ENCODE measurements around the gene ZNF358.

DNA sequence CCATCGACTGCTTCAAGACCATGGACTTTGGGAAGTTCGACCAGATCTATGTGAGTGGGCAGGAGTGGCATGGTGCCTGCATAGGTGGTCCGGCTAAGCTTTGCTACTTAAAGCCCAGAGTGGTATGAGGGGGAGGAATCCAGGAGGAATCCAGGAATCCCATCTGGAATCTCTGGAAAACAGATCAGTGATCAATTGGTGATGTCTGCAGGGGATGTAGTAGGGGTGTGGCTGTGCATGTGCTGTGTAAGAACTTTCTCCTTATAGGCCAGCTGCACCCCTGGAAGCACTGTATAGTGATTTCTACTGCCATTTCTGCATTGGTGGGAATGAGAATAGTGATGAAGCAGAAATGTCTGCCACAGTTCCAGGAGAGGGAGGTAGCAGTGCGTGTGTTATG is 43.2 kb downstream of the ZNF358 start:
- TF ChIP-seq, protein P1, sequence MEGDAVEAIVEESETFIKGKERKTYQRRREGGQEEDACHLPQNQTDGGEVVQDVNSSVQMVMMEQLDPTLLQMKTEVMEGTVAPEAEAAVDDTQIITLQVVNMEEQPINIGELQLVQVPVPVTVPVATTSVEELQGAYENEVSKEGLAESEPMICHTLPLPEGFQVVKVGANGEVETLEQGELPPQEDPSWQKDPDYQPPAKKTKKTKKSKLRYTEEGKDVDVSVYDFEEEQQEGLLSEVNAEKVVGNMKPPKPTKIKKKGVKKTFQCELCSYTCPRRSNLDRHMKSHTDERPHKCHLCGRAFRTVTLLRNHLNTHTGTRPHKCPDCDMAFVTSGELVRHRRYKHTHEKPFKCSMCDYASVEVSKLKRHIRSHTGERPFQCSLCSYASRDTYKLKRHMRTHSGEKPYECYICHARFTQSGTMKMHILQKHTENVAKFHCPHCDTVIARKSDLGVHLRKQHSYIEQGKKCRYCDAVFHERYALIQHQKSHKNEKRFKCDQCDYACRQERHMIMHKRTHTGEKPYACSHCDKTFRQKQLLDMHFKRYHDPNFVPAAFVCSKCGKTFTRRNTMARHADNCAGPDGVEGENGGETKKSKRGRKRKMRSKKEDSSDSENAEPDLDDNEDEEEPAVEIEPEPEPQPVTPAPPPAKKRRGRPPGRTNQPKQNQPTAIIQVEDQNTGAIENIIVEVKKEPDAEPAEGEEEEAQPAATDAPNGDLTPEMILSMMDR (IDR thresholded peaks at IDR 0.05 in 4 of 5, conservative IDR thresholded peaks at IDR 0.05 in 1 of 5) = no peak
- TF ChIP-seq POLR2A (IDR thresholded peaks at IDR 0.05) = no peak
